GM12891 (cell line): ENCODE results near the gene MED23.

Experiments used
- DNase-seq: peaks from one replicate; pipeline ENCODE4 v3.0.0; 2011; ENCODE audit warnings: low spot score; ENCODE audit not compliant: insufficient read length
- FAIRE-seq: peaks from 2 replicates; lab custom pipeline; 2011; peaks lifted over from hg19 to GRCh38; lab: Jason Lieb, UNC
- PAX5 ChIP-seq: IDR thresholded peaks from 2 replicates; pipeline ENCODE4 v1.6.1; 2011; ENCODE audit warnings: low read length, moderate library complexity, mild to moderate bottlenecking; ENCODE audit not compliant: insufficient read depth, severe bottlenecking
- POLR2A ChIP-seq: IDR thresholded peaks from 2 replicates; pipeline ENCODE4 v1.6.1; 2011; ENCODE audit warnings: low read depth, low read length, control low read depth
- POLR2AphosphoS5 ChIP-seq: IDR thresholded peaks from 2 replicates; pipeline ENCODE4 v1.6.1; 2011; ENCODE audit warnings: low read depth, low read length, control low read depth
- POU2F2 ChIP-seq: IDR thresholded peaks from 2 replicates; pipeline ENCODE4 v1.6.1; 2011; ENCODE audit warnings: low read depth, mild to moderate bottlenecking, control low read depth, low read length, moderate library complexity
- SPI1 ChIP-seq: IDR thresholded peaks from 2 replicates; pipeline ENCODE4 v1.6.1; 2011; ENCODE audit warnings: low read depth, low read length, control low read depth
- TAF1 ChIP-seq: IDR thresholded peaks from 2 replicates; pipeline ENCODE4 v1.6.1; 2011; ENCODE audit warnings: low read depth, low read length, control low read depth

Gene MED23

DNA sequence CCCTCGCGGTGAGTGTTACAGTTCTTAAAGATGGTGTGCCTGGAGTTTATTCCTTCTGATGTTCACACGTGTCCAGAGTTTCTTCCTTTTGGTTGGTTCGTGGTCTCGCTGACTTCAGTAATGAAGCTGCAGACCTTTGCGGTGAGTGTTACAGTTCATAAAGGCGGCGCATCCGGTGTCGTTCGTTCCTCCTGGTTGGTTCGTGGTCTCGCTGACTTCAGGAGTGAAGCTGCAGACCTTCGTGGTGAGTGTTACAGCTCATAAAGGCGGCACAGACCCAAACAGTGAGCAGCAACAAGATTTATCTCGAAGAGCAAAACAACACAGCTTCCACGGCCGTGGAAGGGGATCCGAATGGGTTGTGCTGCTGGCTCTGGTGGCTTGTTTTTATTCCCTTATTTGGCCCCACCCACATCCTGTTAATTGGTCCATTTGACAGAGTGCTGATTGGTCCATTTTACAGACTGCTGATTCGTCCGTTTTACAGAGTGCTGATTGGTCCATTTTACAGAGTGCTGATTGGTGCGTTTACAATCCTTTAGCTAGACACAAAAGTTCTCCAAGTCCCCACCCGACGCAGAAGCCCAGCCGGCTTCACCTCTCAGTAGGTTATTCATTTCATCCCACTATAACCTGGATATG lies 103.2 kb downstream of the MED23 start:
- TF ChIP-seq POLR2A: no peak
- TF ChIP-seq POLR2AphosphoS5: no peak
- no peak for TF ChIP-seq TAF1
- no peak for TF ChIP-seq SPI1
- TF ChIP-seq PAX5: no peak
- no peak for TF ChIP-seq POU2F2
- DNase-seq (no peak), FAIRE-seq (no peak)

- TF ChIP-seq TAF1 (no peak), PAX5 (no peak), POU2F2 (no peak), POLR2A (no peak), POLR2AphosphoS5 (no peak), SPI1 (no peak)
Observed at GRCh38 chr6:131523988-131524673, 103.9 kb downstream of the MED23 start.

More at GRCh38 chr6:131523988-131524673, 103.9 kb downstream of the MED23 start:
- DNase-seq (no peak), FAIRE-seq (no peak)
